Testis (tissue), 2 donors: ENCODE data around the gene ELMO3.

Source experiments
- CTCF ChIP-seq, 3 experiments: fragments of 450-650 bp in 2 of 3; fragments of 200-600 bp in 1 of 3; sonication (generic) in 1 of 3; IDR thresholded peaks; one replicate each; pipeline ENCODE4 v1.5.1; 2016 to 2019; ENCODE audit warnings: antibody characterized with exemption in 3 of 3, mild to moderate bottlenecking in 2 of 3, moderate library complexity in 1 of 3
- POLR2A ChIP-seq: fragments of 450-650 bp; IDR thresholded peaks from one replicate; pipeline ENCODE4 v1.6.1; 2017; ENCODE audit warnings: antibody characterized with exemption, mild to moderate bottlenecking, moderate library complexity

- TF ChIP-seq CTCF (IDR thresholded peaks at IDR 0.05) (no peak), POLR2A (no peak)
Measured at GRCh38 chr16:67157106-67157748, 41.7 kb upstream of the ELMO3 start.
